Measurements from ENCODE around the gene MLPH.

The MLPH gene

GRCh38 chr2:237519506-237520245 lies 32.6 kb downstream of the MLPH start:
- no peak for DNase-seq (ENCODE audit: low read depth)

- no peak for DNase-seq (ENCODE audit: low read depth)
These were observed 33.2 kb downstream of the MLPH start for GRCh38 chr2:237520290-237520689.

- no peak for DNase-seq (ENCODE audit: low read depth)
These were observed 37.6 kb downstream of the MLPH start for GRCh38 chr2:237524631-237525030.

GRCh38 chr2:237525559-237526157 lies 38.6 kb downstream of the MLPH start:
- no peak for DNase-seq (ENCODE audit: low read depth)

GRCh38 chr2:237527233-237527632 lies 40.2 kb downstream of the MLPH start:
- no peak for DNase-seq (ENCODE audit: low read depth)

GRCh38 chr2:237527766-237528165 lies 40.7 kb downstream of the MLPH start:
- no peak for DNase-seq (ENCODE audit: low read depth)

- DNase-seq (ENCODE audit: low read depth): no peak
These were observed 42.7 kb downstream of the MLPH start for GRCh38 chr2:237529452-237530402.

- no peak for DNase-seq (ENCODE audit: low read depth)
These were observed 43.7 kb downstream of the MLPH start for GRCh38 chr2:237530472-237531433.

- DNase-seq (ENCODE audit: low read depth): no peak
These were observed 45.1 kb downstream of the MLPH start for GRCh38 chr2:237532160-237532559.

GRCh38 chr2:237533668-237534161 lies 46.7 kb downstream of the MLPH start:
- DNase-seq (ENCODE audit: low read depth): no peak

GRCh38 chr2:237534380-237534779 lies 47.3 kb downstream of the MLPH start:
- no peak for DNase-seq (ENCODE audit: low read depth)

- no peak for DNase-seq (ENCODE audit: low read depth)
These were observed 48.5 kb downstream of the MLPH start for GRCh38 chr2:237535385-237536082.

- DNase-seq (ENCODE audit: low read depth): no peak
These were observed 49.0 kb downstream of the MLPH start for GRCh38 chr2:237536083-237536415.

GRCh38 chr2:237536617-237537016 lies 49.6 kb downstream of the MLPH start:
- no peak for DNase-seq (ENCODE audit: low read depth)

- no peak for DNase-seq (ENCODE audit: low read depth)
These were observed 51.1 kb downstream of the MLPH start for GRCh38 chr2:237538001-237538720.

GRCh38 chr2:237538901-237539300 lies 51.9 kb downstream of the MLPH start:
- DNase-seq (ENCODE audit: low read depth): no peak

GRCh38 chr2:237539681-237540080 lies 52.6 kb downstream of the MLPH start:
- DNase-seq (ENCODE audit: low read depth): no peak

GRCh38 chr2:237540223-237540775 lies 53.2 kb downstream of the MLPH start:
- DNase-seq (ENCODE audit: low read depth): no peak

GRCh38 chr2:237540823-237541222 lies 53.8 kb downstream of the MLPH start:
- DNase-seq (ENCODE audit: low read depth): no peak

- DNase-seq (ENCODE audit: low read depth): no peak
These were observed 54.2 kb downstream of the MLPH start for GRCh38 chr2:237541243-237541642.

Data from activated T-cell treated with anti-CD3 and anti-CD28 coated beads for 48 hours (primary cell).